H9 (cell line): ENCODE measurements around the gene TST. TPM values are rescaled to one million over a fixed set of nuclear protein-coding genes. Genes with fewer than 3 reads are reported as not detected.
A peak's percentile ranks its signal among the peaks of the same experiment; 100 is the strongest.

Experiments used
- DNase-seq: peaks from one replicate; pipeline ENCODE4 v3.0.0-alpha.2; 2017
- H2AFZ ChIP-seq: one replicate; pipeline ENCODE4 v1.6.1; 2013; ENCODE audit warnings: mild to moderate bottlenecking, low read length, control low read depth, moderate library complexity
- H2AK5ac ChIP-seq: 2 replicates; pipeline ENCODE4 v1.6.1; 2013; ENCODE audit warnings: low read length, control low read depth, mixed read lengths; ENCODE audit not compliant: insufficient read length
- H2BK120ac ChIP-seq: one replicate; pipeline ENCODE4 v1.6.1; 2013; ENCODE audit warnings: low read depth, mild to moderate bottlenecking, low read length, control low read depth, inconsistent platforms; ENCODE audit not compliant: poor library complexity, severe bottlenecking
- H2BK12ac ChIP-seq: 2 replicates; pipeline ENCODE4 v1.6.1; 2013; ENCODE audit warnings: low read length, control low read depth, mixed read lengths, low read depth; ENCODE audit not compliant: insufficient read length
- H2BK15ac ChIP-seq: 2 replicates; pipeline ENCODE4 v1.6.1; 2013; ENCODE audit warnings: low read depth, low read length, control low read depth
- H2BK20ac ChIP-seq: one replicate; pipeline ENCODE4 v1.6.1; 2013; ENCODE audit warnings: low read depth, mild to moderate bottlenecking, low read length, control low read depth, inconsistent platforms; ENCODE audit not compliant: poor library complexity, severe bottlenecking
- H2BK5ac ChIP-seq: 2 replicates; pipeline ENCODE4 v1.6.1; 2013; ENCODE audit warnings: low read length, control low read depth, mixed read lengths; ENCODE audit not compliant: insufficient read length
- H3K14ac ChIP-seq: 2 replicates; pipeline ENCODE4 v1.6.1; 2013; ENCODE audit warnings: low read length, control low read depth; ENCODE audit not compliant: insufficient read depth
- H3K18ac ChIP-seq: 2 replicates; pipeline ENCODE4 v1.6.1; 2013; ENCODE audit warnings: low read depth, mild to moderate bottlenecking, mixed read lengths, low read length, control low read depth; ENCODE audit not compliant: insufficient read length
- H3K23ac ChIP-seq: 2 replicates; pipeline ENCODE4 v1.6.1; 2013; ENCODE audit warnings: low read length, control low read depth, mixed read lengths, low read depth; ENCODE audit not compliant: insufficient read length
- H3K23me2 ChIP-seq: 2 replicates; pipeline ENCODE4 v1.6.1; 2013; ENCODE audit warnings: low read depth, mild to moderate bottlenecking, mixed read lengths, low read length, control low read depth; ENCODE audit not compliant: insufficient read length, poor library complexity, severe bottlenecking
- H3K27ac ChIP-seq: 2 replicates; pipeline ENCODE4 v1.5.1; 2013; ENCODE audit warnings: low read length, control low read depth, mixed read lengths, low read depth; ENCODE audit not compliant: insufficient read length
- H3K27me3 ChIP-seq: 2 replicates; pipeline ENCODE4 v1.6.1; 2013; ENCODE audit warnings: low read length, control low read depth, inconsistent platforms; ENCODE audit not compliant: insufficient read depth
- H3K4ac ChIP-seq: 2 replicates; pipeline ENCODE4 v1.6.1; 2013; ENCODE audit warnings: low read depth, mild to moderate bottlenecking, control low read depth, inconsistent platforms, low read length, moderate library complexity
- H3K4me1 ChIP-seq: 2 replicates; pipeline ENCODE4 v1.6.1; 2013; ENCODE audit warnings: low read length, control low read depth, inconsistent platforms; ENCODE audit not compliant: insufficient read depth
- H3K4me2 ChIP-seq: 2 replicates; pipeline ENCODE4 v1.6.1; 2013; ENCODE audit warnings: low read length, control low read depth, mixed read lengths; ENCODE audit not compliant: insufficient read length, insufficient read depth
- H3K56ac ChIP-seq: 2 replicates; pipeline ENCODE4 v1.6.1; 2013; ENCODE audit warnings: low read depth, mild to moderate bottlenecking, mixed read lengths, low read length, control low read depth; ENCODE audit not compliant: insufficient read length
- H3K79me1 ChIP-seq: 2 replicates; pipeline ENCODE4 v1.6.1; 2013; ENCODE audit warnings: low read depth, mild to moderate bottlenecking, moderate library complexity, low read length, control low read depth, inconsistent platforms; ENCODE audit not compliant: insufficient read depth, poor library complexity, severe bottlenecking
- H3K79me2 ChIP-seq: 2 replicates; pipeline ENCODE4 v1.6.1; 2013; ENCODE audit warnings: low read length, control low read depth, inconsistent platforms; ENCODE audit not compliant: insufficient read depth
- H3K9ac ChIP-seq: 2 replicates; pipeline ENCODE4 v1.6.1; 2013; ENCODE audit warnings: low read length, control low read depth, mixed read lengths; ENCODE audit not compliant: insufficient read length; ENCODE audit errors: extremely low read depth
- H3K9me3 ChIP-seq: one replicate; pipeline ENCODE4 v1.6.1; 2013; ENCODE audit warnings: low read depth, low read length, inconsistent platforms; ENCODE audit not compliant: control insufficient read depth
- H3T11ph ChIP-seq: one replicate; pipeline ENCODE4 v1.6.1; 2013; ENCODE audit warnings: mild to moderate bottlenecking, low read length, control low read depth, inconsistent platforms
- H4K20me1 ChIP-seq: one replicate; pipeline ENCODE4 v1.6.1; 2013; ENCODE audit not compliant: control insufficient read depth, insufficient read length, insufficient read depth
- H4K5ac ChIP-seq: 2 replicates; pipeline ENCODE4 v1.6.1; 2013; ENCODE audit warnings: low read depth, mild to moderate bottlenecking, mixed read lengths, low read length, control low read depth; ENCODE audit not compliant: insufficient read length
- H4K8ac ChIP-seq: replicated peaks from 2 replicates; pipeline ENCODE4 v1.6.1; 2013; ENCODE audit warnings: low read length, control low read depth, mixed read lengths, low read depth; ENCODE audit not compliant: insufficient read length
- H4K91ac ChIP-seq: 2 replicates; pipeline ENCODE4 v1.6.1; 2013; ENCODE audit warnings: low read depth, mild to moderate bottlenecking, moderate library complexity, mixed read lengths, low read length, control low read depth; ENCODE audit not compliant: insufficient read length
- H3K27ac Mint-ChIP-seq, 3 experiments: 2 replicates in 2 of 3; 3 replicates in 1 of 3; pipeline ENCODE4 v1.8.0; 2020 to 2021; ENCODE audit warnings: mixed read lengths in 3 of 3, mild to moderate bottlenecking in 1 of 3, moderate library complexity in 1 of 3
- H3K27me3 Mint-ChIP-seq: 2 replicates; pipeline ENCODE4 v1.8.0; 2021; ENCODE audit warnings: low read depth, mild to moderate bottlenecking, moderate library complexity, mixed read lengths
- H3K36me3 Mint-ChIP-seq, 3 experiments: 2 replicates in 2 of 3; 3 replicates in 1 of 3; pipeline ENCODE4 v1.8.0; 2020 to 2021; ENCODE audit warnings: low read depth in 3 of 3, mixed read lengths in 3 of 3; ENCODE audit not compliant: insufficient read depth in 1 of 3
- H3K4me1 Mint-ChIP-seq, 2 experiments: 2 replicates each; pipeline ENCODE4 v1.8.0; 2020; ENCODE audit warnings: mixed read lengths in 2 of 2
- H3K4me3 Mint-ChIP-seq, 2 experiments: 2 replicates in 1 of 2; 3 replicates in 1 of 2; pipeline ENCODE4 v1.8.0; 2020 to 2021; ENCODE audit warnings: mild to moderate bottlenecking in 2 of 2, mixed read lengths in 2 of 2, moderate library complexity in 1 of 2
- H3K9me3 Mint-ChIP-seq, 2 experiments: 2 replicates in 1 of 2; 3 replicates in 1 of 2; pipeline ENCODE4 v1.8.0; 2020; ENCODE audit warnings: mild to moderate bottlenecking in 2 of 2, mixed read lengths in 2 of 2, moderate library complexity in 1 of 2
- WGBS: extraction: QIAGEN DNeasy Blood & Tissue Kit; methylation state at CpG from one replicate; pipeline ENCODE4 v1.1.7; 2013; ENCODE audit warnings: missing lambda C conversion rate, low lambda C conversion rate, mixed read lengths; ENCODE audit not compliant: insufficient read length; ENCODE audit errors: extremely low coverage; 5-methylcytosine and 5-hydroxymethylcytosine counted together
- total RNA-seq: library from RNA; stranded (reverse); gene quantifications from 2 replicates; pipeline ENCODE4 v1.2.1, GENCODE V29; 2021
- TF ChIP-seq, protein P1 (sequence below): fragments of 200-600 bp; sonication (generic); conservative IDR thresholded peaks from 3 replicates; pipeline ENCODE4 v1.8.0; 2021; ENCODE audit warnings: antibody characterized with exemption, mild to moderate bottlenecking

The TST gene
- total RNA-seq, 1 experiment from 2014 or later, result 31.9 TPM

DNA sequence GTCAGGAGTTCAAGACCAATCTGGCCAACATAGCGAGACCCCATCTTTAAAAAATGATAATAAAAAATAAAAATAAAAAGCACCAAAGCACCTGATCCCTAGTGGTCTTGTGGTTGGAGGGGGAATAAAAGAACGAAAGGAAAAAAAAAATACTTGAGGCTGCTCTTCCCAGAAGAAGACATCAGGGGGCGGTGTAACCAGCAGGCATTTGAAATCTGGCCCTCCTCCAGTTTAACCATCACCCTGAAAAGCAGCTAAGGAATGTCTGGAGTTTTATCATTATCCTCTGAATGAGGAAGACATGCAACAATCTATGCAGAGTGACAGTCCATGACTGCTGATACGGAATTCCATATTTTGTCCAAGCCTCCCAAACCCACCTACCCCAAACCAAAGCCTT is 26.7 kb upstream of the TST start:
- Mint-ChIP-seq H3K4me1 (peaks cover 9 to 19% of the 10 kb centered on the region in 2 experiments), H3K9me3 (no peaks in the 10 kb centered on the region; a peak in 1 of 5 replicates), H3K27ac (no peak overlapping the region), H3K27me3 (peaks cover 38% of the 10 kb centered on the region), H3K4me3 (no peak overlapping the region), H3K36me3 (no peaks in the 10 kb centered on the region)
- no peak overlapping the region for H3T11ph ChIP-seq
- H3K79me1 ChIP-seq, result no peaks in the 10 kb centered on the region
- no peak overlapping the region for H3K4ac ChIP-seq
- TF ChIP-seq, protein P1, sequence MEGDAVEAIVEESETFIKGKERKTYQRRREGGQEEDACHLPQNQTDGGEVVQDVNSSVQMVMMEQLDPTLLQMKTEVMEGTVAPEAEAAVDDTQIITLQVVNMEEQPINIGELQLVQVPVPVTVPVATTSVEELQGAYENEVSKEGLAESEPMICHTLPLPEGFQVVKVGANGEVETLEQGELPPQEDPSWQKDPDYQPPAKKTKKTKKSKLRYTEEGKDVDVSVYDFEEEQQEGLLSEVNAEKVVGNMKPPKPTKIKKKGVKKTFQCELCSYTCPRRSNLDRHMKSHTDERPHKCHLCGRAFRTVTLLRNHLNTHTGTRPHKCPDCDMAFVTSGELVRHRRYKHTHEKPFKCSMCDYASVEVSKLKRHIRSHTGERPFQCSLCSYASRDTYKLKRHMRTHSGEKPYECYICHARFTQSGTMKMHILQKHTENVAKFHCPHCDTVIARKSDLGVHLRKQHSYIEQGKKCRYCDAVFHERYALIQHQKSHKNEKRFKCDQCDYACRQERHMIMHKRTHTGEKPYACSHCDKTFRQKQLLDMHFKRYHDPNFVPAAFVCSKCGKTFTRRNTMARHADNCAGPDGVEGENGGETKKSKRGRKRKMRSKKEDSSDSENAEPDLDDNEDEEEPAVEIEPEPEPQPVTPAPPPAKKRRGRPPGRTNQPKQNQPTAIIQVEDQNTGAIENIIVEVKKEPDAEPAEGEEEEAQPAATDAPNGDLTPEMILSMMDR, result peak; percentile 84
- H2AK5ac ChIP-seq, result no peak overlapping the region
- H2BK20ac ChIP-seq, result no peak overlapping the region
- H3K4me2 ChIP-seq, result no peak overlapping the region
- no peaks in the 10 kb centered on the region for H3K79me2 ChIP-seq
- H4K8ac ChIP-seq, result no peak overlapping the region
- no peaks in the 10 kb centered on the region for H3K4me1 ChIP-seq
- H3K27me3 ChIP-seq, result no peaks in the 10 kb centered on the region; the same call in 1 of the 2 replicates
- H2BK12ac ChIP-seq, result no peak overlapping the region
- no peak overlapping the region for H2AFZ ChIP-seq
- no peaks in the 10 kb centered on the region for H3K9me3 ChIP-seq
- H4K5ac ChIP-seq, result no peak overlapping the region
- no peak overlapping the region for H3K9ac ChIP-seq
- H2BK15ac ChIP-seq, result no peak overlapping the region
- H3K14ac ChIP-seq, result no peak overlapping the region
- H4K20me1 ChIP-seq, result no peaks in the 10 kb centered on the region
- no peak overlapping the region for H3K27ac ChIP-seq
- H2BK5ac ChIP-seq, result no peak overlapping the region
- no peak for DNase-seq
- no peak overlapping the region for H2BK120ac ChIP-seq
- no peak overlapping the region for H4K91ac ChIP-seq
- no peak overlapping the region for H3K23ac ChIP-seq
- no peaks in the 10 kb centered on the region for H3K23me2 ChIP-seq
- H3K56ac ChIP-seq, result no peak overlapping the region
- no peak overlapping the region for H3K18ac ChIP-seq
- no CpG with 5 or more reads among the region's 4 CpGs for WGBS
